PC-9 (cell line): ENCODE results near the gene SLC12A2. TPM values are rescaled to one million over a fixed set of nuclear protein-coding genes. Genes with fewer than 3 reads are reported as not detected.

ENCODE experiments used
- BruUV-seq: library from RNA; stranded (reverse); fragments of 400-500 nt; replicated peaks from 2 replicates; lab custom pipeline; 2021; lab: Mats Ljungman, UMichigan
- CTCF ChIA-PET: fragments of 300-600 bp; sonication (Branson Sonifier 250); formaldehyde crosslinking; loops from one replicate; lab custom pipeline; 2022; ENCODE audit warnings: antibody characterized with exemption; lab: Charles Lee
- POLR2A ChIA-PET: fragments of 300-600 bp; sonication (Branson Sonifier 250); formaldehyde crosslinking; loops from one replicate; lab custom pipeline; 2022; ENCODE audit warnings: antibody characterized with exemption; ENCODE audit not compliant: unreplicated experiment; lab: Charles Lee
- DNase-seq, 2 experiments: peaks; one replicate each; pipeline versions ENCODE4 v3.0.0 to v3.0.0-alpha.2; 2015 to 2022; ENCODE audit warnings: mixed read lengths in 1 of 2
- H2AFZ ChIP-seq: fragments of 200-600 bp; sonication (generic); 2 replicates; pipeline ENCODE4 v1.8.1; 2017; ENCODE audit warnings: antibody characterized with exemption
- H3F3A ChIP-seq: fragments of 200-600 bp; sonication (generic); 2 replicates; pipeline ENCODE4 v1.8.1; 2017; ENCODE audit warnings: antibody characterized with exemption, mild to moderate bottlenecking, low read depth; ENCODE audit not compliant: insufficient read depth
- H3K27ac ChIP-seq: fragments of 200-600 bp; sonication (generic); 2 replicates; pipeline ENCODE4 v1.6.1; 2016; ENCODE audit warnings: mixed run types
- H3K27me3 ChIP-seq: fragments of 200-600 bp; sonication (generic); 2 replicates; pipeline ENCODE4 v1.6.1; 2016; ENCODE audit warnings: low read depth, mixed run types; ENCODE audit not compliant: insufficient read depth
- H3K36me3 ChIP-seq: fragments of 200-600 bp; sonication (generic); 2 replicates; pipeline ENCODE4 v1.6.1; 2016; ENCODE audit warnings: low read depth, mixed run types
- H3K4me1 ChIP-seq: fragments of 200-600 bp; sonication (generic); replicated peaks from 2 replicates; pipeline ENCODE4 v1.6.1; 2016; ENCODE audit warnings: mixed run types; ENCODE audit not compliant: insufficient read depth
- H3K4me2 ChIP-seq: fragments of 200-600 bp; sonication (generic); 2 replicates; pipeline ENCODE4 v1.6.1; 2017; ENCODE audit warnings: mixed run types
- H3K4me3 ChIP-seq: fragments of 200-600 bp; sonication (generic); 2 replicates; pipeline ENCODE4 v1.6.1; 2016; ENCODE audit warnings: mixed run types
- H3K79me2 ChIP-seq: fragments of 200-600 bp; sonication (generic); 2 replicates; pipeline ENCODE4 v1.6.1; 2017; ENCODE audit warnings: low read depth, mixed run types
- H3K9me2 ChIP-seq: fragments of 200-600 bp; sonication (generic); 2 replicates; pipeline ENCODE4 v1.8.1; 2017; ENCODE audit warnings: mild to moderate bottlenecking; ENCODE audit not compliant: insufficient read depth
- H3K9me3 ChIP-seq: fragments of 200-600 bp; sonication (generic); 2 replicates; pipeline ENCODE4 v1.8.1; 2016; ENCODE audit warnings: low read depth; ENCODE audit not compliant: insufficient read depth
- H4K20me1 ChIP-seq: fragments of 200-600 bp; sonication (generic); 2 replicates; pipeline ENCODE4 v1.8.1; 2017; ENCODE audit not compliant: insufficient read depth
- EZH2 ChIP-seq: fragments of 200-600 bp; sonication (generic); IDR thresholded peaks from 2 replicates; pipeline ENCODE4 v1.8.0; 2017; ENCODE audit warnings: antibody characterized with exemption, low read depth
- intact Hi-C: fragments of 100-400 bp; cut with micrococcal nuclease; formaldehyde crosslinking; loops from one replicate; pipeline ENCODE4 v1.10.0; 2022; ENCODE audit not compliant: unreplicated experiment
- total RNA-seq: library from RNA; stranded (reverse); gene quantifications from 2 replicates; pipeline ENCODE4 v1.2.3, GENCODE V29; 2021
- TF ChIP-seq, protein P1 (sequence below): fragments of 200-600 bp; sonication (generic); conservative IDR thresholded peaks from 2 replicates; pipeline ENCODE4 v1.6.1; 2017; ENCODE audit warnings: mixed run types, antibody characterized with exemption, mild to moderate bottlenecking, moderate library complexity

The SLC12A2 gene
- total RNA-seq, 1 experiment from 2014 or later, result 24.4 TPM

DNA sequence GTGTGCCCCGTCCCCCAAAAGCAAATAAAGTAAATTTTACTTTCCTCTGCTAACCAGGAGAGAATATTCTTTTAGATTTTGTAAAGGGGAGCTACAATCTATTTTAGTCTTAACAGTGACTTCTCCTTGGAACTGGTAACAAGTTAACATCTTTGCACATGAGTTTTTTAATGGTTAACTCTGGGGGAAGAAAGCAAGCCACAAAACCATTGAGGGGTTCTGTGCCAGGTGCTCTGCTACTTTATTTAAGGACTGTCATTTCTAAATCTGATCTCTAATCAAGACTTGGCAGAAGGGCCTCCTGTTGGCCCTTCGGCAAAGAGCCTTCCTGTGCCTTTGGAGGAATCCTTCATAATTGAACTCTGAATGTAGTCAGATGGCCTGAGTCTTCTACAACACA, 153.4 kb downstream of the SLC12A2 start:
- CTCF ChIA-PET, result no interaction called here
- Histone ChIP-seq H3K9me3 (no peaks in the 10 kb centered on the region), H3K4me2 (no peak overlapping the region), H3K4me1 (no peaks in the 10 kb centered on the region), H3K36me3 (no peaks in the 10 kb centered on the region), H3K27me3 (no peaks in the 10 kb centered on the region), H3K4me3 (no peak overlapping the region), H4K20me1 (no peaks in the 10 kb centered on the region), H3K27ac (no peak overlapping the region), H2AFZ (no peak overlapping the region), H3K79me2 (no peaks in the 10 kb centered on the region), H3F3A (no peaks in the 10 kb centered on the region), H3K9me2 (no peaks in the 10 kb centered on the region)
- POLR2A ChIA-PET, result no interaction called here
- no TSS peak for BruUV-seq
- no peak for TF ChIP-seq EZH2
- TF ChIP-seq, protein P1, sequence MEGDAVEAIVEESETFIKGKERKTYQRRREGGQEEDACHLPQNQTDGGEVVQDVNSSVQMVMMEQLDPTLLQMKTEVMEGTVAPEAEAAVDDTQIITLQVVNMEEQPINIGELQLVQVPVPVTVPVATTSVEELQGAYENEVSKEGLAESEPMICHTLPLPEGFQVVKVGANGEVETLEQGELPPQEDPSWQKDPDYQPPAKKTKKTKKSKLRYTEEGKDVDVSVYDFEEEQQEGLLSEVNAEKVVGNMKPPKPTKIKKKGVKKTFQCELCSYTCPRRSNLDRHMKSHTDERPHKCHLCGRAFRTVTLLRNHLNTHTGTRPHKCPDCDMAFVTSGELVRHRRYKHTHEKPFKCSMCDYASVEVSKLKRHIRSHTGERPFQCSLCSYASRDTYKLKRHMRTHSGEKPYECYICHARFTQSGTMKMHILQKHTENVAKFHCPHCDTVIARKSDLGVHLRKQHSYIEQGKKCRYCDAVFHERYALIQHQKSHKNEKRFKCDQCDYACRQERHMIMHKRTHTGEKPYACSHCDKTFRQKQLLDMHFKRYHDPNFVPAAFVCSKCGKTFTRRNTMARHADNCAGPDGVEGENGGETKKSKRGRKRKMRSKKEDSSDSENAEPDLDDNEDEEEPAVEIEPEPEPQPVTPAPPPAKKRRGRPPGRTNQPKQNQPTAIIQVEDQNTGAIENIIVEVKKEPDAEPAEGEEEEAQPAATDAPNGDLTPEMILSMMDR, result no peak
- DNase-seq, result no peak
- intact Hi-C loops, result no loop called here

DNA sequence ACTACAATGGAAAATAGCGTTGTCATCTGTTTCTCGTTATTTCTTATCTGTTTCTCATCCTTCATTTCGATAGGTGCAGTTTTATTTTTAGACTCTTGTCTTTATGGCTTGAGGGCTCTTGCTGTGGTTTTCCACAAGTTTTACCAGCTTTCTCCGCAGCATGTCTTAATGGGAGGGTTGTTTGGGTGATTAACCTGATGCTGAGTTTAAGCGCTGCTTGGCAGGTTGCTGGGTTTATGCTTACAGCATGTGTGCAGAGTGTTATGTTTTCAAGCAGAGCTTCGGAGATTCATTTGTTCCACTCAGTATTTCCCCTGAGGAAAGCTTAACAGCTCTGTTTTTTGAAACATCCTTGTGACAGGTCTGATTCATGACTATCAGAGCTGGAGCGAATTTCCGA, 154.0 kb downstream of the SLC12A2 start:
- Histone ChIP-seq H4K20me1 (no peaks in the 10 kb centered on the region), H3F3A (no peaks in the 10 kb centered on the region), H3K36me3 (no peaks in the 10 kb centered on the region), H3K79me2 (no peaks in the 10 kb centered on the region), H3K4me2 (no peak overlapping the region), H3K9me3 (no peaks in the 10 kb centered on the region), H3K4me1 (no peaks in the 10 kb centered on the region), H3K9me2 (no peaks in the 10 kb centered on the region), H3K27ac (no peak overlapping the region), H3K27me3 (no peaks in the 10 kb centered on the region), H2AFZ (no peak overlapping the region), H3K4me3 (no peak overlapping the region)
- TF ChIP-seq, protein P1, result no peak
- no peak for TF ChIP-seq EZH2
- POLR2A ChIA-PET, result no interaction called here
- BruUV-seq, result no TSS peak
- CTCF ChIA-PET, result no interaction called here
- DNase-seq, result no peak
- intact Hi-C loops, result no loop called here
